WTC11 (cell line): ENCODE measurements around the gene EFEMP2. TPM values are rescaled to one million over a fixed set of nuclear protein-coding genes. Genes with fewer than 3 reads are reported as not detected.

Source experiments
- ATF1 ChIP-seq: sonication (generic); formaldehyde crosslinking; IDR thresholded peaks from 2 replicates; pipeline ENCODE4 v1.8.1; 2023; ENCODE audit warnings: mild to moderate bottlenecking, moderate library complexity, missing genetic modification reagents
- ATF2 ChIP-seq: sonication (generic); formaldehyde crosslinking; IDR thresholded peaks from 2 replicates; pipeline ENCODE4 v1.8.1; 2022; ENCODE audit warnings: low read depth, missing genetic modification reagents, borderline replicate concordance
- ATF6 ChIP-seq: sonication (generic); formaldehyde crosslinking; IDR thresholded peaks from 2 replicates; pipeline ENCODE4 v1.8.1; 2023; ENCODE audit warnings: mild to moderate bottlenecking, missing genetic modification reagents
- CBFB ChIP-seq: sonication (generic); formaldehyde crosslinking; IDR thresholded peaks from 2 replicates; pipeline ENCODE4 v1.8.1; 2022; ENCODE audit warnings: mild to moderate bottlenecking, low read depth, missing genetic modification reagents
- CREB1 ChIP-seq: sonication (generic); formaldehyde crosslinking; IDR thresholded peaks from 2 replicates; pipeline ENCODE4 v1.8.0; 2023; ENCODE audit warnings: mild to moderate bottlenecking, missing genetic modification reagents
- CREM ChIP-seq: sonication (generic); formaldehyde crosslinking; IDR thresholded peaks from 2 replicates; pipeline ENCODE4 v1.8.1; 2022; ENCODE audit warnings: mild to moderate bottlenecking, missing genetic modification reagents, moderate library complexity
- E2F4 ChIP-seq: sonication (generic); formaldehyde crosslinking; IDR thresholded peaks from 2 replicates; pipeline ENCODE4 v1.8.1; 2022; ENCODE audit warnings: low read depth, mild to moderate bottlenecking, moderate library complexity, missing genetic modification reagents, borderline replicate concordance
- EMX1 ChIP-seq: fragments of 250-450 bp; sonication (Bioruptor Pico); IDR thresholded peaks from 2 replicates; pipeline ENCODE4 v1.8.0; 2021; ENCODE audit warnings: mild to moderate bottlenecking
- ERG ChIP-seq: fragments of 250-450 bp; sonication (Bioruptor Pico); IDR thresholded peaks from 2 replicates; pipeline ENCODE4 v1.8.0; 2021; ENCODE audit warnings: mild to moderate bottlenecking
- ETV6 ChIP-seq: sonication (generic); formaldehyde crosslinking; IDR thresholded peaks from 2 replicates; pipeline ENCODE4 v1.8.1; 2022; ENCODE audit warnings: mild to moderate bottlenecking, missing genetic modification reagents
- GTF2I ChIP-seq: fragments of 250-450 bp; sonication (Bioruptor Pico); conservative IDR thresholded peaks from 2 replicates; pipeline ENCODE4 v1.4.0; 2021; ENCODE audit warnings: mild to moderate bottlenecking
- MAX ChIP-seq: sonication (generic); formaldehyde crosslinking; IDR thresholded peaks from 2 replicates; pipeline ENCODE4 v1.8.0; 2022; ENCODE audit warnings: mild to moderate bottlenecking, missing genetic modification reagents
- MYBL2 ChIP-seq: sonication (generic); formaldehyde crosslinking; IDR thresholded peaks from 2 replicates; pipeline ENCODE4 v1.8.1; 2023; ENCODE audit warnings: mild to moderate bottlenecking, moderate library complexity, missing genetic modification reagents
- SMAD3 ChIP-seq: sonication (generic); formaldehyde crosslinking; IDR thresholded peaks from 2 replicates; pipeline ENCODE4 v1.8.0; 2022; ENCODE audit warnings: missing genetic modification reagents, mild to moderate bottlenecking, borderline replicate concordance
- TP53 ChIP-seq: sonication (generic); formaldehyde crosslinking; IDR thresholded peaks from 2 replicates; pipeline ENCODE4 v1.8.1; 2023; ENCODE audit warnings: mild to moderate bottlenecking, missing genetic modification reagents
- ZNF281 ChIP-seq: sonication (generic); formaldehyde crosslinking; IDR thresholded peaks from 2 replicates; pipeline ENCODE4 v1.8.0; 2023; ENCODE audit warnings: mild to moderate bottlenecking, missing genetic modification reagents
- total RNA-seq: library from RNA; stranded (reverse); gene quantifications from 3 replicates; pipeline ENCODE4 v1.2.3, GENCODE V29; 2021
- TF ChIP-seq, protein P1 (sequence below): sonication (generic); formaldehyde crosslinking; IDR thresholded peaks from 2 replicates; pipeline ENCODE4 v1.8.0; 2023; ENCODE audit warnings: missing genetic modification reagents, mild to moderate bottlenecking, borderline replicate concordance
- TF ChIP-seq, protein P2 (sequence below): sonication (generic); formaldehyde crosslinking; IDR thresholded peaks from 2 replicates; pipeline ENCODE4 v1.8.1; 2022; ENCODE audit warnings: mild to moderate bottlenecking, missing genetic modification reagents, moderate library complexity, borderline replicate concordance
- TF ChIP-seq, protein P3 (sequence below): sonication (generic); formaldehyde crosslinking; IDR thresholded peaks from 2 replicates; pipeline ENCODE4 v1.8.0; 2023; ENCODE audit warnings: missing genetic modification reagents

Gene EFEMP2
- total RNA-seq, 1 experiment from 2014 or later, result 14.2 TPM

GRCh38 chr11:65851083-65851579 lies 21.5 kb downstream of the EFEMP2 start (continued):
- no peak for TF ChIP-seq ATF6 (CRISPR knock-in tag)
- no peak for TF ChIP-seq TP53 (CRISPR knock-in tag)
- TF ChIP-seq ERG, result no peak
- TF ChIP-seq GTF2I (CRISPR knock-in tag), result no peak
- TF ChIP-seq, protein P1, sequence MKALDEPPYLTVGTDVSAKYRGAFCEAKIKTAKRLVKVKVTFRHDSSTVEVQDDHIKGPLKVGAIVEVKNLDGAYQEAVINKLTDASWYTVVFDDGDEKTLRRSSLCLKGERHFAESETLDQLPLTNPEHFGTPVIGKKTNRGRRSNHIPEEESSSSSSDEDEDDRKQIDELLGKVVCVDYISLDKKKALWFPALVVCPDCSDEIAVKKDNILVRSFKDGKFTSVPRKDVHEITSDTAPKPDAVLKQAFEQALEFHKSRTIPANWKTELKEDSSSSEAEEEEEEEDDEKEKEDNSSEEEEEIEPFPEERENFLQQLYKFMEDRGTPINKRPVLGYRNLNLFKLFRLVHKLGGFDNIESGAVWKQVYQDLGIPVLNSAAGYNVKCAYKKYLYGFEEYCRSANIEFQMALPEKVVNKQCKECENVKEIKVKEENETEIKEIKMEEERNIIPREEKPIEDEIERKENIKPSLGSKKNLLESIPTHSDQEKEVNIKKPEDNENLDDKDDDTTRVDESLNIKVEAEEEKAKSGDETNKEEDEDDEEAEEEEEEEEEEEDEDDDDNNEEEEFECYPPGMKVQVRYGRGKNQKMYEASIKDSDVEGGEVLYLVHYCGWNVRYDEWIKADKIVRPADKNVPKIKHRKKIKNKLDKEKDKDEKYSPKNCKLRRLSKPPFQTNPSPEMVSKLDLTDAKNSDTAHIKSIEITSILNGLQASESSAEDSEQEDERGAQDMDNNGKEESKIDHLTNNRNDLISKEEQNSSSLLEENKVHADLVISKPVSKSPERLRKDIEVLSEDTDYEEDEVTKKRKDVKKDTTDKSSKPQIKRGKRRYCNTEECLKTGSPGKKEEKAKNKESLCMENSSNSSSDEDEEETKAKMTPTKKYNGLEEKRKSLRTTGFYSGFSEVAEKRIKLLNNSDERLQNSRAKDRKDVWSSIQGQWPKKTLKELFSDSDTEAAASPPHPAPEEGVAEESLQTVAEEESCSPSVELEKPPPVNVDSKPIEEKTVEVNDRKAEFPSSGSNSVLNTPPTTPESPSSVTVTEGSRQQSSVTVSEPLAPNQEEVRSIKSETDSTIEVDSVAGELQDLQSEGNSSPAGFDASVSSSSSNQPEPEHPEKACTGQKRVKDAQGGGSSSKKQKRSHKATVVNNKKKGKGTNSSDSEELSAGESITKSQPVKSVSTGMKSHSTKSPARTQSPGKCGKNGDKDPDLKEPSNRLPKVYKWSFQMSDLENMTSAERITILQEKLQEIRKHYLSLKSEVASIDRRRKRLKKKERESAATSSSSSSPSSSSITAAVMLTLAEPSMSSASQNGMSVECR (CRISPR knock-in tag), result no peak
- TF ChIP-seq, protein P2, sequence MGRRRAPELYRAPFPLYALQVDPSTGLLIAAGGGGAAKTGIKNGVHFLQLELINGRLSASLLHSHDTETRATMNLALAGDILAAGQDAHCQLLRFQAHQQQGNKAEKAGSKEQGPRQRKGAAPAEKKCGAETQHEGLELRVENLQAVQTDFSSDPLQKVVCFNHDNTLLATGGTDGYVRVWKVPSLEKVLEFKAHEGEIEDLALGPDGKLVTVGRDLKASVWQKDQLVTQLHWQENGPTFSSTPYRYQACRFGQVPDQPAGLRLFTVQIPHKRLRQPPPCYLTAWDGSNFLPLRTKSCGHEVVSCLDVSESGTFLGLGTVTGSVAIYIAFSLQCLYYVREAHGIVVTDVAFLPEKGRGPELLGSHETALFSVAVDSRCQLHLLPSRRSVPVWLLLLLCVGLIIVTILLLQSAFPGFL (CRISPR knock-in tag), result no peak
- TF ChIP-seq CREB1 (CRISPR knock-in tag), result no peak
- TF ChIP-seq EMX1 (CRISPR knock-in tag), result no peak; the same call in 1 of the 2 replicates
- no peak for TF ChIP-seq MAX (CRISPR knock-in tag)
- TF ChIP-seq CBFB, result no peak
- TF ChIP-seq ETV6 (CRISPR knock-in tag), result 0 out of 2 replicates have a peak, but pooled peaks have one; percentile 62
- TF ChIP-seq CREM, result no peak
- TF ChIP-seq ATF2 (CRISPR knock-in tag), result no peak
- 0 out of 2 replicates have a peak, but pooled peaks have one; percentile 35 for TF ChIP-seq ZNF281
- no peak for TF ChIP-seq SMAD3 (CRISPR knock-in tag)
- no peak for TF ChIP-seq E2F4
- no peak for TF ChIP-seq MYBL2 (CRISPR knock-in tag)
- TF ChIP-seq ATF1 (CRISPR knock-in tag), result no peak
- TF ChIP-seq, protein P3, sequence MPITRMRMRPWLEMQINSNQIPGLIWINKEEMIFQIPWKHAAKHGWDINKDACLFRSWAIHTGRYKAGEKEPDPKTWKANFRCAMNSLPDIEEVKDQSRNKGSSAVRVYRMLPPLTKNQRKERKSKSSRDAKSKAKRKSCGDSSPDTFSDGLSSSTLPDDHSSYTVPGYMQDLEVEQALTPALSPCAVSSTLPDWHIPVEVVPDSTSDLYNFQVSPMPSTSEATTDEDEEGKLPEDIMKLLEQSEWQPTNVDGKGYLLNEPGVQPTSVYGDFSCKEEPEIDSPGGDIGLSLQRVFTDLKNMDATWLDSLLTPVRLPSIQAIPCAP (CRISPR knock-in tag), result no peak
